K562 (cell line): ENCODE results near the gene CPA2. TPM values are rescaled to one million over a fixed set of nuclear protein-coding genes. Genes with fewer than 3 reads are reported as not detected.

Experiments
- ATF4 ChIP-seq: fragments of 450-650 bp; formaldehyde crosslinking; IDR thresholded peaks from 2 replicates; pipeline ENCODE4 v1.4.0; 2022; ENCODE audit warnings: mild to moderate bottlenecking, moderate library complexity
- CEBPB ChIP-seq: fragments of 450-650 bp; IDR thresholded peaks from 2 replicates; pipeline ENCODE4 v1.6.1; 2016; ENCODE audit warnings: missing genetic modification characterization, missing compliant biosample characterization
- HDAC6 ChIP-seq: IDR thresholded peaks from 2 replicates; pipeline ENCODE4 v1.6.1; 2012; ENCODE audit warnings: low read depth, mild to moderate bottlenecking, control low read depth, inconsistent platforms, low read length, moderate library complexity
- MXD1 ChIP-seq: fragments of 250-450 bp; sonication (Bioruptor Pico); IDR thresholded peaks from 2 replicates; pipeline ENCODE4 v1.8.0; 2021; ENCODE audit warnings: borderline replicate concordance, mild to moderate bottlenecking, moderate library complexity; ENCODE audit not compliant: poor library complexity, severe bottlenecking
- NFXL1 ChIP-seq: fragments of 450-650 bp; formaldehyde crosslinking; IDR thresholded peaks from 2 replicates; pipeline ENCODE4 v1.4.0; 2021; ENCODE audit warnings: mild to moderate bottlenecking
- REST ChIP-seq, 2 experiments: fragments of 450-650 bp; formaldehyde crosslinking in 1 of 2; IDR thresholded peaks; 2 replicates each; pipeline versions ENCODE4 v1.4.0 to v1.6.1; 2014 to 2020; ENCODE audit warnings: mild to moderate bottlenecking in 2 of 2, borderline replicate concordance in 1 of 2, low read depth in 1 of 2
- SMAD4 ChIP-seq: fragments of 250-450 bp; sonication (Bioruptor Pico); conservative IDR thresholded peaks from 2 replicates; pipeline ENCODE4 v1.8.0; 2021; ENCODE audit warnings: inconsistent platforms, mild to moderate bottlenecking, moderate library complexity
- SMC3 ChIP-seq: conservative IDR thresholded peaks from 2 replicates; pipeline ENCODE4 v1.6.1; 2011; ENCODE audit warnings: low read depth, low read length, improper control_type of control experiment; ENCODE audit not compliant: insufficient read depth
- SNAPC5 ChIP-seq: fragments of 250-450 bp; sonication (Bioruptor Pico); IDR thresholded peaks from 2 replicates; pipeline ENCODE4 v1.8.0; 2021; ENCODE audit warnings: moderate library complexity, mild to moderate bottlenecking, inconsistent platforms
- TAL1 ChIP-seq: fragments of 450-650 bp; IDR thresholded peaks from 2 replicates; pipeline ENCODE4 v1.6.1; 2016; ENCODE audit warnings: mild to moderate bottlenecking
- TARDBP ChIP-seq: fragments of 450-650 bp; IDR thresholded peaks from 2 replicates; pipeline ENCODE4 v1.6.1; 2016
- TBP ChIP-seq: optimal IDR thresholded peaks from 2 replicates; pipeline ENCODE3; 2011; ENCODE audit warnings: low read depth, low read length, improper control_type of control experiment
- ZBTB33 ChIP-seq: sonication (generic); formaldehyde crosslinking; IDR thresholded peaks from 2 replicates; pipeline ENCODE4 v1.8.1; 2023; ENCODE audit warnings: mild to moderate bottlenecking, missing genetic modification reagents
- ZNF778 ChIP-seq: fragments of 450-650 bp; formaldehyde crosslinking; IDR thresholded peaks from 2 replicates; pipeline ENCODE4 v1.4.0; 2020; ENCODE audit warnings: mild to moderate bottlenecking, moderate library complexity
- polyA plus RNA-seq, 8 experiments: library from polyadenylated mRNA; depleted of rRNA in 4 of 8; stranded (reverse) in 5 of 8; unstranded in 3 of 8; fragments of >200 nt; fragmentation: Nextera tagmentation in 2 of 8; fragmentation: Illumina TruSeq in 1 of 8; extraction: Ambion mirVana in 2 of 8; extraction: Trizol in 1 of 8; gene quantifications; 2 replicates each; pipeline versions ENCODE4 v1.2.1 to v1.2.3, GENCODE V29; 2011 to 2014; ENCODE audit warnings: inconsistent platforms in 1 of 8, missing spikeins in 1 of 8
- total RNA-seq, 7 experiments: library from RNA; depleted of rRNA in 6 of 7; stranded (reverse); fragments of >200 nt in 6 of 7; fragmentation: Illumina TruSeq in 2 of 7; extraction: Trizol in 2 of 7; gene quantifications; 2 replicates each; pipeline versions ENCODE4 v1.2.1 to v1.2.3, GENCODE V29; 2011 to 2021; ENCODE audit warnings: low replicate concordance in 1 of 7

The CPA2 gene
- total and polyA plus RNA-seq, 9 of the 15 experiments (the other 6 are each of a cell fraction or from before 2014, with no cell fraction given): 0.04 to 0.84 (median 0.09) TPM; not detected in 4

- TF ChIP-seq SMAD4 (CRISPR knock-in tag): 0 out of 2 replicates have a peak, but pooled peaks have one; percentile 17
- no peak for TF ChIP-seq TAL1
- no peak for TF ChIP-seq ZNF778 (CRISPR knock-in tag)
- 0 out of 2 replicates have a peak, but pooled peaks have one; percentile 32 for TF ChIP-seq NFXL1
- no peak for TF ChIP-seq TBP
- 0 out of 2 replicates have a peak, but pooled peaks have one; percentile 21 for TF ChIP-seq HDAC6
- peak; percentile 75; the same call in 1 of the 2 replicates for TF ChIP-seq REST (IDR thresholded peaks at IDR 0.05; ENCODE audit: borderline replicate concordance)
- no peak for TF ChIP-seq REST (CRISPR knock-in tag; IDR thresholded peaks at IDR 0.05; ENCODE audit: low read depth)
- 0 out of 2 replicates have a peak, but pooled peaks have one; percentile 24 for TF ChIP-seq TARDBP
- TF ChIP-seq SMC3: peak; percentile 48; the same call in 1 of the 2 replicates
- peak; percentile 76 for TF ChIP-seq CEBPB
- peak; percentile 88 for TF ChIP-seq ZBTB33 (CRISPR knock-in tag)
- TF ChIP-seq SNAPC5 (CRISPR knock-in tag): no peak
- no peak for TF ChIP-seq MXD1 (CRISPR knock-in tag)
- TF ChIP-seq ATF4 (CRISPR knock-in tag): peak; percentile 53; the same call in 1 of the 2 replicates
- TF ChIP-seq, all 486 proteins: peak for 27
Measured at GRCh38 chr7:130277763-130278643, 11.3 kb downstream of the CPA2 start (continued).
